Gastroesophageal sphincter (tissue), 3 donors: ENCODE results near the gene B4GALNT3.

ENCODE experiments used
- POLR2A ChIP-seq, 2 donors: fragments of 450-650 bp; IDR thresholded peaks; one replicate each; pipeline ENCODE4 v1.6.1; 2017; ENCODE audit warnings: antibody characterized with exemption in 2 of 2, mild to moderate bottlenecking in 2 of 2, moderate library complexity in 1 of 2
- POLR2AphosphoS5 ChIP-seq: sonication (generic); formaldehyde crosslinking; IDR thresholded peaks from one replicate; pipeline ENCODE4 v1.6.1; 2017; ENCODE audit warnings: antibody characterized with exemption
- TF ChIP-seq, protein P1 (sequence below), 4 experiments: fragments of 200-600 bp in 2 of 4; fragments of 450-650 bp in 2 of 4; sonication (generic) in 1 of 4; IDR thresholded peaks; one replicate each; pipeline ENCODE4 v1.5.1; 2017 to 2019; ENCODE audit warnings: antibody characterized with exemption in 4 of 4, mild to moderate bottlenecking in 2 of 4, moderate library complexity in 2 of 4

DNA sequence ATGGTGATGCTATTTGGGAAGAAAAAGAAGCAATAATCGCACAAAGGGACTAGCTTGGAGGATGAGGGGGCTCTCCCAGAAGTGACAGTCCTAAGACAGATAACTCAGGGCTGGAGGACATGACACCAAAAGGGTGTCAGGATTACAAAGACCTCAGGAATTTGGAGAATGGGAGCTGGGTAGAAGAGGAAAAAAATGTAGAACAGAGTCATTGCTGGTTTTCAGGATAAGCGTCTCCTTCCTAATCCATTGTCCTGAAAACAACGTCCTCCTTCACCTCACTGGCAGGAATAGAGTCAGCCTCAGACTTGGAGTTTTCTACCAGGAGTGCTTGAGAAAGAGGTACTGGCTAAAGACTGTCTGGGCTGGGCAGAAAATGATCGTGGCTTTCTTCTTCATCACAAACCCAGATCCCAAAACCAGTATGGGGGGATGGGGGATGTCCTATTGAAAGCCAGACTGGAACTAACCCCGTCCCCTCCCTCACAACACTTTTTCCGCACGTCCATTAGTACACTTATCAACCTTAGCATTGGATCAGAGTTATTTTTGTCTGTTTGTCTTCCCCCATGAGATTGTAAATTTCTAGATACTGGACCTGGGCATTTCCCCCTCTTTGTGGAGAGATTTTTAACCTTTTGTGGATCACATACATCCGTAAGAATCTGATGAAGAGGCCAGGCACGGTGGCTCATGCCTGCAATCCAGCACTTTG, 14.3 kb downstream of the B4GALNT3 start:
- TF ChIP-seq POLR2A (IDR thresholded peaks at IDR 0.05) (no peak), POLR2AphosphoS5 (no peak)
- TF ChIP-seq, protein P1, sequence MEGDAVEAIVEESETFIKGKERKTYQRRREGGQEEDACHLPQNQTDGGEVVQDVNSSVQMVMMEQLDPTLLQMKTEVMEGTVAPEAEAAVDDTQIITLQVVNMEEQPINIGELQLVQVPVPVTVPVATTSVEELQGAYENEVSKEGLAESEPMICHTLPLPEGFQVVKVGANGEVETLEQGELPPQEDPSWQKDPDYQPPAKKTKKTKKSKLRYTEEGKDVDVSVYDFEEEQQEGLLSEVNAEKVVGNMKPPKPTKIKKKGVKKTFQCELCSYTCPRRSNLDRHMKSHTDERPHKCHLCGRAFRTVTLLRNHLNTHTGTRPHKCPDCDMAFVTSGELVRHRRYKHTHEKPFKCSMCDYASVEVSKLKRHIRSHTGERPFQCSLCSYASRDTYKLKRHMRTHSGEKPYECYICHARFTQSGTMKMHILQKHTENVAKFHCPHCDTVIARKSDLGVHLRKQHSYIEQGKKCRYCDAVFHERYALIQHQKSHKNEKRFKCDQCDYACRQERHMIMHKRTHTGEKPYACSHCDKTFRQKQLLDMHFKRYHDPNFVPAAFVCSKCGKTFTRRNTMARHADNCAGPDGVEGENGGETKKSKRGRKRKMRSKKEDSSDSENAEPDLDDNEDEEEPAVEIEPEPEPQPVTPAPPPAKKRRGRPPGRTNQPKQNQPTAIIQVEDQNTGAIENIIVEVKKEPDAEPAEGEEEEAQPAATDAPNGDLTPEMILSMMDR (IDR thresholded peaks at IDR 0.05): no peak
